KMS-11 (cell line): ENCODE measurements around the gene CCNI2.
A peak's percentile ranks its signal among the peaks of the same experiment; 100 is the strongest.

Experiments
- H2AFZ ChIP-seq: fragments of 200-600 bp; sonication (generic); 2 replicates; pipeline ENCODE4 v1.6.1; 2016; ENCODE audit warnings: antibody characterized with exemption, mixed run types, low read depth
- H3K27ac ChIP-seq: fragments of 200-600 bp; sonication (generic); 2 replicates; pipeline ENCODE4 v1.6.1; 2016; ENCODE audit warnings: mild to moderate bottlenecking, mixed run types
- H3K27me3 ChIP-seq: fragments of 200-600 bp; sonication (generic); 2 replicates; pipeline ENCODE4 v1.6.1; 2017; ENCODE audit warnings: mild to moderate bottlenecking, low read depth, mixed run types, moderate library complexity; ENCODE audit not compliant: insufficient read depth
- H3K36me3 ChIP-seq: fragments of 200-600 bp; sonication (generic); 2 replicates; pipeline ENCODE4 v1.6.1; 2017; ENCODE audit warnings: mild to moderate bottlenecking, mixed run types; ENCODE audit not compliant: insufficient read depth
- H3K4me1 ChIP-seq: fragments of 200-600 bp; sonication (generic); 2 replicates; pipeline ENCODE4 v1.6.1; 2016; ENCODE audit warnings: mild to moderate bottlenecking, low read depth, mixed run types; ENCODE audit not compliant: poor library complexity, severe bottlenecking
- H3K4me2 ChIP-seq: fragments of 200-600 bp; sonication (generic); 2 replicates; pipeline ENCODE4 v1.7.0; 2016; ENCODE audit warnings: mild to moderate bottlenecking, mixed run types
- H3K4me3 ChIP-seq: fragments of 200-600 bp; sonication (generic); IDR thresholded peaks from 2 replicates; pipeline ENCODE4 v1.6.1; 2017; ENCODE audit warnings: low read depth, low read length, mixed read lengths; ENCODE audit not compliant: insufficient read depth
- H3K79me2 ChIP-seq: fragments of 200-600 bp; sonication (generic); 2 replicates; pipeline ENCODE4 v1.6.1; 2016; ENCODE audit warnings: low read depth, mixed run types; ENCODE audit not compliant: insufficient read depth
- H3K9ac ChIP-seq: fragments of 200-600 bp; sonication (generic); 2 replicates; pipeline ENCODE4 v1.6.1; 2016; ENCODE audit warnings: mild to moderate bottlenecking, mixed run types
- H4K20me1 ChIP-seq: fragments of 200-600 bp; sonication (generic); 2 replicates; pipeline ENCODE4 v1.6.1; 2016; ENCODE audit warnings: mild to moderate bottlenecking, mixed run types; ENCODE audit not compliant: insufficient read depth
- CTCF ChIP-seq: fragments of 200-600 bp; sonication (generic); conservative IDR thresholded peaks from 2 replicates; pipeline ENCODE4 v1.6.1; 2017; ENCODE audit warnings: low read depth, mild to moderate bottlenecking, antibody characterized with exemption, low read length, moderate library complexity, mixed read lengths

The CCNI2 gene

GRCh38 chr5:132734687-132735086 is 12.5 kb upstream of the CCNI2 start:
- no peak overlapping the region for H3K4me2 ChIP-seq
- no peak overlapping the region for H3K9ac ChIP-seq
- no peak overlapping the region for H2AFZ ChIP-seq
- peaks cover 23% of the 10 kb centered on the region for H3K4me1 ChIP-seq
- no peak for TF ChIP-seq CTCF
- H4K20me1 ChIP-seq, result no peaks in the 10 kb centered on the region
- H3K27ac ChIP-seq, result no peak overlapping the region
- no peak overlapping the region for H3K4me3 ChIP-seq
- H3K79me2 ChIP-seq, result no peaks in the 10 kb centered on the region
- H3K27me3 ChIP-seq, result no peaks in the 10 kb centered on the region
- H3K36me3 ChIP-seq, result no peaks in the 10 kb centered on the region

GRCh38 chr5:132736853-132737833 is 10.1 kb upstream of the CCNI2 start, which contains the start of gene KIF3A:
KIF3A (minus strand) TSS chr5:132737546; CDS start chr5:132737419, 127 bp downstream.
- 0 out of 2 replicates have a peak, but pooled peaks have one; percentile 19 for TF ChIP-seq CTCF
- Histone ChIP-seq H3K27me3 (no peaks in the 10 kb centered on the region), H3K4me3 (no peak within 1 kb of the TSS), H4K20me1 (no peaks in the 10 kb centered on the region), H3K9ac (peak within 1 kb of the TSS; percentile 38; the same call in 1 of the 2 replicates), H3K4me1 (peaks cover 23% of the 10 kb centered on the region), H3K27ac (peak within 1 kb of the TSS; percentile 18; the same call in 1 of the 2 replicates), H2AFZ (peak within 1 kb of the TSS; percentile 86), H3K79me2 (no peaks in the 10 kb centered on the region), H3K4me2 (peak within 1 kb of the TSS; percentile 96), H3K36me3 (no peaks in the 10 kb centered on the region)

- Histone ChIP-seq H3K79me2 (no peaks in the 10 kb centered on the region), H2AFZ (peak overlapping the region; percentile 86), H3K4me3 (no peak overlapping the region), H3K27me3 (no peaks in the 10 kb centered on the region), H3K4me1 (peaks cover 23% of the 10 kb centered on the region), H3K27ac (no peak overlapping the region), H3K9ac (no peak overlapping the region), H3K4me2 (peak overlapping the region; percentile 52; the same call in 1 of the 2 replicates), H3K36me3 (no peaks in the 10 kb centered on the region), H4K20me1 (no peaks in the 10 kb centered on the region)
- TF ChIP-seq CTCF, result no peak
Measured at GRCh38 chr5:132737982-132738681, 9.1 kb upstream of the CCNI2 start.

GRCh38 chr5:132739232-132739631 is 8.0 kb upstream of the CCNI2 start:
- no peaks in the 10 kb centered on the region for H3K36me3 ChIP-seq
- no peak overlapping the region for H3K27ac ChIP-seq
- H3K9ac ChIP-seq, result no peak overlapping the region
- H2AFZ ChIP-seq, result no peak overlapping the region
- H4K20me1 ChIP-seq, result no peaks in the 10 kb centered on the region
- TF ChIP-seq CTCF, result no peak
- H3K4me2 ChIP-seq, result no peak overlapping the region
- no peak overlapping the region for H3K4me3 ChIP-seq
- H3K79me2 ChIP-seq, result no peaks in the 10 kb centered on the region
- H3K27me3 ChIP-seq, result no peaks in the 10 kb centered on the region
- peaks cover 23% of the 10 kb centered on the region for H3K4me1 ChIP-seq
